Right lobe of liver (tissue), 6 donors: ENCODE data around the gene RAB25. TPM values are rescaled to one million over a fixed set of nuclear protein-coding genes. Genes with fewer than 3 reads are reported as not detected.

Source experiments
- ATAC-seq, 4 donors: fragments of 200-7000 bp; cut with Tn5 transposase; one replicate each; pipeline ENCODE4 v1.9.1; 2020; ENCODE audit warnings: mild to moderate bottlenecking in 4 of 4, moderate library complexity in 4 of 4
- DNase-seq, 3 donors: peaks; one replicate each; pipeline ENCODE4 v3.0.0-alpha.2; 2020
- H3K27ac ChIP-seq, 3 donors: fragments of 200-600 bp; one replicate each; pipeline ENCODE4 v1.8.0; 2022
- H3K27me3 ChIP-seq, 2 donors: fragments of 200-600 bp; one replicate each; pipeline ENCODE4 v1.8.0; 2022
- H3K36me3 ChIP-seq, 4 donors: fragments of 200-600 bp; sonication (generic) in 1 of 4; one replicate each; pipeline versions ENCODE4 v1.5.1 to v1.8.0; 2017 to 2022; ENCODE audit warnings: control low read depth in 1 of 4
- H3K4me1 ChIP-seq, 4 donors: fragments of 200-600 bp; sonication (generic) in 1 of 4; one replicate each; pipeline versions ENCODE4 v1.5.1 to v1.8.0; 2017 to 2022; ENCODE audit warnings: control low read depth in 1 of 4
- H3K4me3 ChIP-seq, 3 donors: fragments of 200-600 bp; one replicate each; pipeline ENCODE4 v1.8.0; 2022
- H3K9me3 ChIP-seq, 4 donors: fragments of 200-600 bp; sonication (generic) in 1 of 4; one replicate each; pipeline versions ENCODE4 v1.5.1 to v1.8.0; 2017 to 2022; ENCODE audit warnings: control low read depth in 1 of 4
- CTCF ChIP-seq, 4 donors: fragments of 200-600 bp in 3 of 4; fragments of 450-650 bp in 1 of 4; IDR thresholded peaks; one replicate each; pipeline versions ENCODE4 v1.5.1 to v1.8.0; 2016 to 2022; ENCODE audit warnings: antibody characterized with exemption in 4 of 4, mild to moderate bottlenecking in 2 of 4
- POLR2A ChIP-seq: fragments of 450-650 bp; IDR thresholded peaks from one replicate; pipeline ENCODE4 v1.6.1; 2017; ENCODE audit warnings: antibody characterized with exemption, mild to moderate bottlenecking
- WGBS: methylation state at CpG from one replicate; pipeline ENCODE4 v1.1.6; 2018; ENCODE audit warnings: low coverage, low lambda C conversion rate; ENCODE audit not compliant: insufficient coverage; ENCODE audit errors: missing lambda C conversion rate; 5-methylcytosine and 5-hydroxymethylcytosine counted together
- intact Hi-C, 2 donors: fragments of 100-400 bp; cut with DNase I; formaldehyde crosslinking; loops; one replicate each; pipeline versions ENCODE4 v1.11.2 to v1.14.1; 2022
- total RNA-seq, 6 experiments: library from RNA; depleted of rRNA in 2 of 6; stranded (reverse); fragments of >200 nt in 2 of 6; fragmentation: NEBNext Ultra II Directional in 3 of 6; extraction: Animal tissue kit (Norgen Biotek cat#: 25700) in 3 of 6; gene quantifications; one replicate each; pipeline versions ENCODE4 v1.1.0 to v1.2.4, GENCODE V29; 2016 to 2023
- donor health status: DM: no; HTN: yes; CAD: no.
- donor health status: DM: no; HTN: no; CAD: no.
- donor health status: DM: no; HTN: no; CAD: no.
- donor health status: DM: no; HTN: yes; CAD: no.
- donor health status: DM: no; HTN: yes; CAD: no.

Gene RAB25
- total RNA-seq, 6 experiments from 2014 or later: 0.40 to 3.2 (median 0.77) TPM

- H3K27ac ChIP-seq: no peak overlapping the region
- DNase-seq: no peak
Measured at GRCh38 chr1:156089704-156090103, 28.7 kb downstream of the RAB25 start.

GRCh38 chr1:156090138-156090839 is 29.3 kb downstream of the RAB25 start:
- Histone ChIP-seq H3K27ac (no peak overlapping the region), H3K4me1 (peaks cover 0 to 17% (median 8%) of the 10 kb centered on the region in 4 donors), H3K36me3 (no peaks in the 10 kb centered on the region), H3K4me3 (no peak overlapping the region), H3K27me3 (no peaks in the 10 kb centered on the region), H3K9me3 (no peaks in the 10 kb centered on the region)
- TF ChIP-seq CTCF (IDR thresholded peaks at IDR 0.05): no peak
- no peak for TF ChIP-seq POLR2A
- 37% methylated on average over 5 of the region's 5 CpGs for WGBS
- peak; percentile 1 to 25 (median 14) for ATAC-seq
- no peak for DNase-seq
- intact Hi-C loops: no loop called here

More at GRCh38 chr1:156089704-156090103, 28.7 kb downstream of the RAB25 start:
- WGBS: 67% methylated on average over 1 of the region's 6 CpGs
- TF ChIP-seq CTCF (IDR thresholded peaks at IDR 0.05): no peak
- TF ChIP-seq POLR2A: no peak
- intact Hi-C loops: no loop called here
- Histone ChIP-seq H3K4me1 (peaks cover 0 to 17% (median 8%) of the 10 kb centered on the region in 4 donors), H3K4me3 (no peak overlapping the region), H3K36me3 (no peaks in the 10 kb centered on the region), H3K27me3 (no peaks in the 10 kb centered on the region), H3K9me3 (no peaks in the 10 kb centered on the region)
- no peak for ATAC-seq

GRCh38 chr1:156090840-156091188 is 29.9 kb downstream of the RAB25 start:
- intact Hi-C loops: no loop called here
- DNase-seq (peak; percentile 87 to 88 (median 87)), ATAC-seq (peak; percentile 77 to 84 (median 82))
- Histone ChIP-seq H3K27me3 (no peaks in the 10 kb centered on the region), H3K9me3 (no peaks in the 10 kb centered on the region), H3K36me3 (no peaks in the 10 kb centered on the region), H3K4me1 (peaks cover 0 to 13% (median 6%) of the 10 kb centered on the region in 4 donors), H3K27ac (no peak overlapping the region), H3K4me3 (no peak overlapping the region)
- WGBS: 92% methylated on average over 2 of the region's 14 CpGs
- TF ChIP-seq POLR2A: no peak
- peak; percentile 73 to 88 (median 82) for TF ChIP-seq CTCF (IDR thresholded peaks at IDR 0.05)

GRCh38 chr1:156091610-156092009 is 30.6 kb downstream of the RAB25 start:
- intact Hi-C loops: no loop called here
- ATAC-seq (no peak), DNase-seq (no peak)
- Histone ChIP-seq H3K27me3 (no peaks in the 10 kb centered on the region), H3K4me3 (no peak overlapping the region), H3K27ac (no peak overlapping the region), H3K36me3 (no peaks in the 10 kb centered on the region), H3K4me1 (peaks cover 0 to 9% (median 3%) of the 10 kb centered on the region in 4 donors), H3K9me3 (no peaks in the 10 kb centered on the region)
- 59% methylated on average over 2 of the region's 2 CpGs for WGBS
- TF ChIP-seq POLR2A (no peak), CTCF (IDR thresholded peaks at IDR 0.05) (no peak)
